ENCODE data around the gene NOXA1.

Gene NOXA1

GRCh38 chr9:137423514-137424291 is 510 bp downstream of the NOXA1 start:
- DNase-seq (ENCODE audit: low read depth in 2 of 2, low spot score in 1 of 2) = no peak

GRCh38 chr9:137426018-137426681 is 3.0 kb downstream of the NOXA1 start:
- DNase-seq (ENCODE audit: low read depth in 2 of 2, low spot score in 1 of 2) = no peak

- no peak for DNase-seq (ENCODE audit: low read depth in 2 of 2, low spot score in 1 of 2)
Observed at GRCh38 chr9:137427454-137428310, 4.5 kb downstream of the NOXA1 start.

- no peak for DNase-seq (ENCODE audit: low read depth in 2 of 2, low spot score in 1 of 2)
Observed at GRCh38 chr9:137428311-137428630, 5.1 kb downstream of the NOXA1 start.

GRCh38 chr9:137428841-137429545 is 5.8 kb downstream of the NOXA1 start:
- DNase-seq (ENCODE audit: low read depth in 2 of 2, low spot score in 1 of 2) = no peak

GRCh38 chr9:137429546-137429890 is 6.3 kb downstream of the NOXA1 start:
- no peak for DNase-seq (ENCODE audit: low read depth in 2 of 2, low spot score in 1 of 2)

- DNase-seq (ENCODE audit: low read depth in 2 of 2, low spot score in 1 of 2) = no peak
Observed at GRCh38 chr9:137429974-137430722, 7.0 kb downstream of the NOXA1 start.

GRCh38 chr9:137430723-137431415 is 7.7 kb downstream of the NOXA1 start:
- no peak for DNase-seq (ENCODE audit: low read depth in 2 of 2, low spot score in 1 of 2)

GRCh38 chr9:137431416-137431931 is 8.3 kb downstream of the NOXA1 start:
- no peak for DNase-seq (ENCODE audit: low read depth in 2 of 2, low spot score in 1 of 2)

GRCh38 chr9:137432687-137433348 is 9.6 kb downstream of the NOXA1 start:
- no peak for DNase-seq (ENCODE audit: low read depth in 2 of 2, low spot score in 1 of 2)

- no peak for DNase-seq (ENCODE audit: low read depth in 2 of 2, low spot score in 1 of 2)
Observed at GRCh38 chr9:137433349-137433915, 10.2 kb downstream of the NOXA1 start.

- no peak for DNase-seq (ENCODE audit: low read depth in 2 of 2, low spot score in 1 of 2)
Observed at GRCh38 chr9:137433916-137434431, 10.8 kb downstream of the NOXA1 start.

- DNase-seq (ENCODE audit: low read depth in 2 of 2, low spot score in 1 of 2) = no peak
Observed at GRCh38 chr9:137434498-137435380, 11.5 kb downstream of the NOXA1 start.

- no peak for DNase-seq (ENCODE audit: low read depth in 2 of 2, low spot score in 1 of 2)
Observed at GRCh38 chr9:137435381-137435891, 12.2 kb downstream of the NOXA1 start.

GRCh38 chr9:137435980-137436760 is 13.0 kb downstream of the NOXA1 start:
- no peak for DNase-seq (ENCODE audit: low read depth in 2 of 2, low spot score in 1 of 2)

- DNase-seq (ENCODE audit: low read depth in 2 of 2, low spot score in 1 of 2) = no peak
Observed at GRCh38 chr9:137436761-137437600, 13.8 kb downstream of the NOXA1 start.
